Left lung (tissue), 10 donors: ENCODE results near the gene INCENP. TPM values are rescaled to one million over a fixed set of nuclear protein-coding genes. Genes with fewer than 3 reads are reported as not detected.
"Not testable (repeated sequence)": the region's sequence is repeated elsewhere in the genome, so short reads cannot be mapped to it uniquely, and the experiment has no call there.

Source experiments
- ATAC-seq: fragments of 200-7000 bp; cut with Tn5 transposase; one replicate; pipeline ENCODE4 v1.9.1; 2020; ENCODE audit warnings: moderate library complexity
- DNase-seq, 4 donors: peaks; one replicate each; pipeline ENCODE4 v3.0.0-alpha.2; 2013 to 2020
- H3K27ac ChIP-seq, 2 donors: fragments of 200-600 bp; sonication (generic) in 1 of 2; one replicate each; pipeline versions ENCODE4 v1.5.0 to v1.8.0; 2020 to 2021
- H3K27me3 ChIP-seq, 2 donors: fragments of 200-600 bp; sonication (generic) in 1 of 2; one replicate each; pipeline versions ENCODE4 v1.5.0 to v1.8.0; 2020 to 2021
- H3K36me3 ChIP-seq, 2 donors: fragments of 200-600 bp; sonication (generic) in 1 of 2; one replicate each; pipeline versions ENCODE4 v1.5.0 to v1.8.0; 2020 to 2021
- H3K4me1 ChIP-seq, 2 donors: fragments of 200-600 bp; one replicate each; pipeline ENCODE4 v1.8.0; 2021
- H3K4me3 ChIP-seq, 2 donors: fragments of 200-600 bp; sonication (generic) in 1 of 2; one replicate each; pipeline versions ENCODE4 v1.5.0 to v1.8.0; 2020 to 2021; ENCODE audit warnings: mild to moderate bottlenecking in 1 of 2
- H3K9me3 ChIP-seq, 2 donors: fragments of 200-600 bp; sonication (generic) in 1 of 2; one replicate each; pipeline versions ENCODE4 v1.5.0 to v1.8.0; 2020 to 2021
- intact Hi-C, 2 donors: fragments of 100-400 bp; cut with DNase I; formaldehyde crosslinking; loops; one replicate each; pipeline versions ENCODE4 v1.11.2 to v1.14.2; 2022
- polyA plus RNA-seq, 6 donors: library from polyadenylated mRNA; unstranded; fragments of 120-200 nt; gene quantifications; one replicate each; pipeline ENCODE4 v1.2.1, GENCODE V29; 2013; ENCODE audit not compliant: insufficient read length in 6 of 6
- total RNA-seq, 2 donors: library from RNA; stranded (reverse); fragmentation: NEBNext Ultra II Directional; extraction: Animal tissue kit (Norgen Biotek cat#: 25700); gene quantifications; one replicate each; pipeline ENCODE4 v1.2.1, GENCODE V29; 2021
- TF ChIP-seq, protein P1 (sequence below), 2 donors: fragments of 200-600 bp; sonication (generic) in 1 of 2; IDR thresholded peaks; one replicate each; pipeline versions ENCODE4 v1.5.0 to v1.8.0; 2021; ENCODE audit warnings: antibody characterized with exemption in 2 of 2
- donor health status: DM: no; HTN: yes; CAD: no.
- donor health status: DM: no; HTN: no; CAD: no.

The INCENP gene
- total and polyA plus RNA-seq, 8 donors = 17.3 to 47.4 (median 30.1) TPM

DNA sequence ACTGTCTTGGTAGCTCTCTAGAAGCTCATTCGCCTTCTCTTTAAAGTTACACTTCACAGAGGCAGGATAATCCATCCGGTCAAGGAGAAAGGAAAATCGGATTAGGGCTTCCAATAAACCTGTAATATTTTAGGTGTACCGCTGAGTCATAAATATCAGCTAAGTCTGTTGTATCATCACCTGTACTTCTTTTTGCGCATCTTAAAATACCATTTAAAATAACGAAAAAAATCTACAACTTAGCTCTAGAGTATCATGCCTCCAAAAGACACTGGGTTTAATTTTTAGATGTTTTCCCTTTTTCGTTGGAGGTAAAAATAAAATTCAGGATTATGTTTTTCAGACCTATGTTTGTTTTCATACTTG is 41.5 kb upstream of the INCENP start:
- intact Hi-C loops = no loop called here
- Histone ChIP-seq H3K27me3 (no peaks in the 10 kb centered on the region), H3K9me3 (no peaks in the 10 kb centered on the region), H3K4me3 (no peak overlapping the region), H3K36me3 (no peaks in the 10 kb centered on the region), H3K27ac (no peak overlapping the region), H3K4me1 (peaks cover 0 to 12% of the 10 kb centered on the region in 2 donors)
- DNase-seq (no peak), ATAC-seq (no peak)
- TF ChIP-seq, protein P1, sequence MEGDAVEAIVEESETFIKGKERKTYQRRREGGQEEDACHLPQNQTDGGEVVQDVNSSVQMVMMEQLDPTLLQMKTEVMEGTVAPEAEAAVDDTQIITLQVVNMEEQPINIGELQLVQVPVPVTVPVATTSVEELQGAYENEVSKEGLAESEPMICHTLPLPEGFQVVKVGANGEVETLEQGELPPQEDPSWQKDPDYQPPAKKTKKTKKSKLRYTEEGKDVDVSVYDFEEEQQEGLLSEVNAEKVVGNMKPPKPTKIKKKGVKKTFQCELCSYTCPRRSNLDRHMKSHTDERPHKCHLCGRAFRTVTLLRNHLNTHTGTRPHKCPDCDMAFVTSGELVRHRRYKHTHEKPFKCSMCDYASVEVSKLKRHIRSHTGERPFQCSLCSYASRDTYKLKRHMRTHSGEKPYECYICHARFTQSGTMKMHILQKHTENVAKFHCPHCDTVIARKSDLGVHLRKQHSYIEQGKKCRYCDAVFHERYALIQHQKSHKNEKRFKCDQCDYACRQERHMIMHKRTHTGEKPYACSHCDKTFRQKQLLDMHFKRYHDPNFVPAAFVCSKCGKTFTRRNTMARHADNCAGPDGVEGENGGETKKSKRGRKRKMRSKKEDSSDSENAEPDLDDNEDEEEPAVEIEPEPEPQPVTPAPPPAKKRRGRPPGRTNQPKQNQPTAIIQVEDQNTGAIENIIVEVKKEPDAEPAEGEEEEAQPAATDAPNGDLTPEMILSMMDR (IDR thresholded peaks at IDR 0.05) = peak in 1 of 2 donors; percentile 20

DNA sequence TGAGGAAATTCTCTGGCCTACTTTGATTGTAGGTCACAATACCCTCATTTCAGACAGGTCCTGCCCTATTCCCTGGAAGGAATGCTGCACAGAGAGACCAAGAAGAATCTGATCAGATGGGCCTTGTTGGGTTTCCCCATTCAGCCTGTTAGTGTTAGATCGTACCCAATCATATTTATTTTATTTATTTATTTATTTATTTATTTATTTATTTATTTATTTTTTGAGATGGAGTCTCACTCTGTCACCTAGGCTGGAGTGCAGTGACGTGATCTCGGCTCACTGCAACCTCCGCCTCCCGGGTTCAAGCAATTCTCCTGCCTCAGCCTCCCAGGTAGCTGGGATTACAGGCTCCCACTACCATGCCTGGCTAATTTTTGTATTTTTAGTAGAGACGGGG is 39.0 kb upstream of the INCENP start:
- Histone ChIP-seq H3K4me1 (peaks cover 0 to 12% of the 10 kb centered on the region in 2 donors), H3K9me3 (peaks cover 0 to 19% of the 10 kb centered on the region in 2 donors)
- ATAC-seq, H3K4me3 ChIP-seq, H3K27me3 ChIP-seq, H3K27ac ChIP-seq, DNase-seq, intact Hi-C loops, H3K36me3 ChIP-seq: not testable (repeated sequence)

DNA sequence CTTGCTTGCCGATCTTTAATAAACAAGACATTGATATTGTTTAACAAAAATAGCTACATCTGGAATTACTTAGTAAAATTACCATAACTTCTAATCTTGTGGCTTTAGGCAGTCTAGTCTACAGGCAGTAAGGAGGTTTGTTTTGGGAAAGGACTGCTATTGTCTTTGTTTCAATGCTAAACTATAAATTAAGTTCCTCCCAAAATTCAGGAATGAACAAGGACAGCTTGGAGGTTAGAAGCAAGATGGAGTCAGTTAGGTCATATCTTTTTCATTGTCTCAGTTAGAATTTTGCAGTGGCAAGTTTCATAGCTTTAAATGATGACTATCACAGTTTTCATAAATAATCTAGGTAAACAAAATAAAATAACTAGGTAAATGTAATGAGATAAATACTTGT is 36.1 kb upstream of the INCENP start:
- DNase-seq = no peak
- TF ChIP-seq, protein P1 (IDR thresholded peaks at IDR 0.05) = no peak

DNA sequence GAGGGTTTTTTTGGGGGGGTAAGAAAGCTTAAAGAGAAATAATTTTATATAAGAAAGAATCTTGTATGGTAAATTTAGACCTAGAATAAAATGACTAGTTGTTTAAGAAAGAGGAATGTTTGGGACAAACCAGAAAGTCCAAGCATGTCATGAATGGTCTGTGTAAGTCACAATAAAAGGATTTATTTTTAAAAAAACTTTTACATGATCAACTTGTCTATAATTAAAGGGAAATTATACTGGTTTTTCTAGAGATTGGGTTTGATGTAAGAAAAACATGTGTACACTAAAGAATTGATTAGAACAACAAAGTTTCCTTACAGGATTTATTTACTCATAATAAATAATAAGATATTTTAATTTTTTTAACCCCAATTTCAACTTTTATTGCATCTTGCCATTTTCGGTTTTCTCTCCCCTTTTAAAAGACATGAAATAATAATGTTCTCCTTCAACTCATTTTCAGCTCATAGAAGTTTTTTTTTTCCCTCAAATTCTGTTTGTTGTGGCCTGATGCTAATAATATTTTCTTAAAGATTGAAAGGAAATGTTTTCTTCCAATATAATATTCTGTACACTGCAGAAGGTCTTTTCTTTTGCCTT is 35.4 kb upstream of the INCENP start:
- H3K27ac ChIP-seq = no peak overlapping the region
- H3K9me3 ChIP-seq = peaks cover 0 to 22% of the 10 kb centered on the region in 2 donors
- H3K27me3 ChIP-seq = no peaks in the 10 kb centered on the region
- no peaks in the 10 kb centered on the region for H3K36me3 ChIP-seq
- intact Hi-C loops = no loop called here
- DNase-seq (no peak), ATAC-seq (no peak)
- TF ChIP-seq, protein P1 (IDR thresholded peaks at IDR 0.05) = no peak
- H3K4me3 ChIP-seq = no peak overlapping the region
- no peaks in the 10 kb centered on the region for H3K4me1 ChIP-seq

More for the DNA sequence above, 36.1 kb upstream of the INCENP start:
- Histone ChIP-seq H3K36me3 (no peaks in the 10 kb centered on the region), H3K4me1 (no peaks in the 10 kb centered on the region), H3K4me3 (no peak overlapping the region), H3K27ac (no peak overlapping the region), H3K27me3 (no peaks in the 10 kb centered on the region), H3K9me3 (peaks cover 0 to 22% of the 10 kb centered on the region in 2 donors)
- intact Hi-C loops = no loop called here
- ATAC-seq = no peak

DNA sequence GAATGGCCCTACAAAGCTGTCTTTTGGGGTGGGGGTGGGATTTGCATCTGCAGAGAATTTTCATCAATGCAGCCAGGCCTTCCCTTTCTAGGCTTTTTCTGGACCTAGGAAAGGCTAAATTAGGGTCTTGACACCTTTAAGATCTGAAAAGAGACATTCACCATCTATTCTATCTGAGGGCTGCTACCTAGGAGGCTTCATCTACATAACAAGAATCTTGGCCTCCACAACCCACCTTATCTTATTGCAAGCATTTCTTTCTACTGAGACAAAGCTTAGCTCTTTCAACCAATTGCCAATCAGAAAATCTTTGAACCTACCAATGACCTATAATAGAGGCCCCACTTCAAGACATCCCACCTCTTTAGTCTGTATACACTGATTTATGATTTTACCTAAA is 20.7 kb upstream of the INCENP start:
- H3K36me3 ChIP-seq = no peaks in the 10 kb centered on the region
- intact Hi-C loops = no loop called here
- no peak overlapping the region for H3K4me3 ChIP-seq
- no peak for ATAC-seq
- TF ChIP-seq, protein P1 (IDR thresholded peaks at IDR 0.05) = no peak
- no peaks in the 10 kb centered on the region for H3K9me3 ChIP-seq
- H3K4me1 ChIP-seq = peaks cover 10 to 16% of the 10 kb centered on the region in 2 donors
- DNase-seq = no peak
- no peak overlapping the region for H3K27ac ChIP-seq
- H3K27me3 ChIP-seq = no peaks in the 10 kb centered on the region

DNA sequence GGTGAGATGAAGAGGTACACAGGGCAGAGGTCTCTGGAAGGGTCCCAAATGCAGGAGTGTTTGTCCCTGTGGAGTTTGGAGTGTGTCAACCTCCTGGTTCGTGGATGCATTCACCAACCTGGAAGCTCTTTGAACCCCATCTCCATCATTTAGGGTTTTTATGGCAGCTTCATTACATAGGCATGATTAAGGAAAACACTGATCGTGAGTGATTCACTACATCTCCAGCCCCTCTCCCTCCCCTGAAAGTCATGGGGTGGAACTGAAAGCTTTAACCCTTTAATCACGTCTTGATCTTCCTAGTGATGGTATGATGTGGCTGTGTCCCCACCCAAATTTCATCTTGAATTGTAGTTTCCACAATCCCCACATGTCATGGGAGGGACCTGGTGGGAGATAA is 19.8 kb upstream of the INCENP start:
- no peak for ATAC-seq
- no peak overlapping the region for H3K27ac ChIP-seq
- no peaks in the 10 kb centered on the region for H3K9me3 ChIP-seq
- peaks cover 10 to 16% of the 10 kb centered on the region in 2 donors for H3K4me1 ChIP-seq
- intact Hi-C loops = no loop called here
- no peaks in the 10 kb centered on the region for H3K27me3 ChIP-seq
- DNase-seq = no peak
- TF ChIP-seq, protein P1 (IDR thresholded peaks at IDR 0.05) = no peak
- no peak overlapping the region for H3K4me3 ChIP-seq
- H3K36me3 ChIP-seq = no peaks in the 10 kb centered on the region
